ENCODE results near the gene TANGO2.
A peak's percentile ranks its signal among the peaks of the same experiment; 100 is the strongest.

The TANGO2 gene

DNA sequence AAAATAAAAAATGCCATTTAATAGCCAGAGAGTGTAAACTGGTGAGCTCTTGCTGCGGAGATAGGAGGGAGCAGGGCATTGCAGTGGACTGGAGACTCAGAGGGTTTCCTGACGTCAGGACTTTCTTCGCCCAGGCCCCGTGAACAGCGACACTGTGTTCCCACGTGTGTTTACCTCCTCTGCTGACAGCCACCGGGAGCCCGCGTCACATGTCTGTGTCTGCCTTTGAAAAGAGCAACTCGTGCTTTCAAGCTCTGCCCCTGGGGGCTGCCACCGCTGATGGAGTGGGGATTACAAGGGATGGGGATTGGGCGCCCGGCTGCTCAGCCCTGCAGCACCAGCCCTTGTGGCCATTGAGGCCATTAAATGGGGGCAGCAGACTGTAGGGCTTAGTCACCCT is 3.3 kb downstream of the TANGO2 start:
- DNase-seq (ENCODE audit: extremely low read depth, low read depth): no peak
- TF ChIP-seq, protein P1, sequence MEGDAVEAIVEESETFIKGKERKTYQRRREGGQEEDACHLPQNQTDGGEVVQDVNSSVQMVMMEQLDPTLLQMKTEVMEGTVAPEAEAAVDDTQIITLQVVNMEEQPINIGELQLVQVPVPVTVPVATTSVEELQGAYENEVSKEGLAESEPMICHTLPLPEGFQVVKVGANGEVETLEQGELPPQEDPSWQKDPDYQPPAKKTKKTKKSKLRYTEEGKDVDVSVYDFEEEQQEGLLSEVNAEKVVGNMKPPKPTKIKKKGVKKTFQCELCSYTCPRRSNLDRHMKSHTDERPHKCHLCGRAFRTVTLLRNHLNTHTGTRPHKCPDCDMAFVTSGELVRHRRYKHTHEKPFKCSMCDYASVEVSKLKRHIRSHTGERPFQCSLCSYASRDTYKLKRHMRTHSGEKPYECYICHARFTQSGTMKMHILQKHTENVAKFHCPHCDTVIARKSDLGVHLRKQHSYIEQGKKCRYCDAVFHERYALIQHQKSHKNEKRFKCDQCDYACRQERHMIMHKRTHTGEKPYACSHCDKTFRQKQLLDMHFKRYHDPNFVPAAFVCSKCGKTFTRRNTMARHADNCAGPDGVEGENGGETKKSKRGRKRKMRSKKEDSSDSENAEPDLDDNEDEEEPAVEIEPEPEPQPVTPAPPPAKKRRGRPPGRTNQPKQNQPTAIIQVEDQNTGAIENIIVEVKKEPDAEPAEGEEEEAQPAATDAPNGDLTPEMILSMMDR (IDR thresholded peaks at IDR 0.05; ENCODE audit: low read depth, low read length): no peak

DNA sequence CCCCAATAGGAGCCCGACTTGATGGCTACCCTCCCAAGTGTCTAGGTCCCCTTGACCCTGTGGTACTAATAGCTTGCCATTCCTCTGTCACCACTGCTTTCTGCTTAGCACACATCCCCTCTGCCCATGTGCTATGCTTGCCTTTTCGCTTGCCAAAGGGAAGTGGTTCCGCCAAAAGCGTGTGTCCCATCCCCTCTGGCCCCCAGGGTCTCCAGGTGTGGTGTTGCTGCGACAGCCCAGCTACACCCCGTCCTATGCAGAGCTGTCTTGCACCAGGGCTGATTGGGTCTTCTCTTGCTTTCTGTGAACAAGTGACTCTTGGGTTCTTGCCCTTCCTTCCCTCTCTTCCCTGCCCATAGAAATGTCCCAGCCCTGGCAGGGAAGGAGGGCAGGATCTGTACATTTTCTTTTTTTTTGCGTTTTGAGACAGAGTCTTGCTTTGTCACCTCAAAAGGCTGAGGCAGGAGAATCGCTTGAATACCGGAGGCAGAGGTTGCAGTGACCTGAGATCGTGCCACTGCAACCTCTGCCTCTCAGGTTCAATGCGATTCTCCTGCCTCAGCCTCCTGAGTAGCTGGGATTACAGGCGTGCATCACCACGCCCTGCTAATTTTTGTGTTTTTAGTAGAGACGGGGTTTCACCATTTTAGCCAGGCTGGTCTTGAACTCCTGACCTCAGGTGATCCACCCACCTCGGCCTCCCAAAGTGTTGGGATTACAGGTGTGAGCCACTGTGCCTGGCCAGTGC is 3.9 kb downstream of the TANGO2 start:
- DNase-seq (ENCODE audit: extremely low read depth, low read depth): no peak
- TF ChIP-seq, protein P1 (IDR thresholded peaks at IDR 0.05; ENCODE audit: low read depth, low read length): no peak

GRCh38 chr22:20025401-20026203 is 4.7 kb downstream of the TANGO2 start:
- DNase-seq (ENCODE audit: extremely low read depth, low read depth): no peak
- TF ChIP-seq, protein P1 (IDR thresholded peaks at IDR 0.05; ENCODE audit: low read depth, low read length): no peak

DNA sequence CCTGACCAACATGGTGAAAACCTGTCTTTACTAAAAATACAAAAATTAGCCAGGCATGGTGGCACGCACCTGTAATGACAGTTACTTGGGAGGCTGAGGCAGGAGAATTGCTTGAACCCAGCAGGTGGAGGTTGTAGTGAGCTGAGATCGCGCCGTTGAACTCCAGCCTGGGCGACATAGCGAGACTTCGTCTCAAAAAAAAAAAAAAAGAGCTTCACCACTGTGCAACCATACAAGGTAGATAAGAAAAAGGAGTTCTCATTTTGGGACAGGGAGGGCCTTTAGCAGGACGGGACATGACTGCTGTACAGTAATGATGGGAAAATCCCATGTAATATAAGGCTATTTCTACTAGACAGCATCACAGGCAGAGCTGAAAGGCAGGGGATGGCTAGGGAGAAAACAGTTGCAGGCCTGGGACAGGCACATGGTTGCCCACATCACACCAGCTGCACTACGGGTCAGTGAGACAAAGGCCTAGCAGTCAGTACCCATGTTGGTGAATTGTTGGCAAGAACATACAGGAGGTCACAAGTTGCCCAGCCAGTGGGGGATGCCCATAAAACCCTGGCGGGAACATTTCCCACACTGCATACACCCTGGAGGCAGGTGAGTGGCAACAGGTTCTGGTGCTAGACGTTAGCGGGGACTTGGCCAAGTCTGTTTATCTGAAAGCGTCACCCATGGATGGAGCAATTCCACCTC is 5.4 kb downstream of the TANGO2 start:
- DNase-seq (ENCODE audit: extremely low read depth, low read depth): no peak
- TF ChIP-seq, protein P1 (IDR thresholded peaks at IDR 0.05; ENCODE audit: low read depth, low read length): no peak

GRCh38 chr22:20026996-20027601 is 6.2 kb downstream of the TANGO2 start:
- TF ChIP-seq, protein P1 (IDR thresholded peaks at IDR 0.05; ENCODE audit: low read depth, low read length): no peak
- DNase-seq (ENCODE audit: extremely low read depth, low read depth): no peak

DNA sequence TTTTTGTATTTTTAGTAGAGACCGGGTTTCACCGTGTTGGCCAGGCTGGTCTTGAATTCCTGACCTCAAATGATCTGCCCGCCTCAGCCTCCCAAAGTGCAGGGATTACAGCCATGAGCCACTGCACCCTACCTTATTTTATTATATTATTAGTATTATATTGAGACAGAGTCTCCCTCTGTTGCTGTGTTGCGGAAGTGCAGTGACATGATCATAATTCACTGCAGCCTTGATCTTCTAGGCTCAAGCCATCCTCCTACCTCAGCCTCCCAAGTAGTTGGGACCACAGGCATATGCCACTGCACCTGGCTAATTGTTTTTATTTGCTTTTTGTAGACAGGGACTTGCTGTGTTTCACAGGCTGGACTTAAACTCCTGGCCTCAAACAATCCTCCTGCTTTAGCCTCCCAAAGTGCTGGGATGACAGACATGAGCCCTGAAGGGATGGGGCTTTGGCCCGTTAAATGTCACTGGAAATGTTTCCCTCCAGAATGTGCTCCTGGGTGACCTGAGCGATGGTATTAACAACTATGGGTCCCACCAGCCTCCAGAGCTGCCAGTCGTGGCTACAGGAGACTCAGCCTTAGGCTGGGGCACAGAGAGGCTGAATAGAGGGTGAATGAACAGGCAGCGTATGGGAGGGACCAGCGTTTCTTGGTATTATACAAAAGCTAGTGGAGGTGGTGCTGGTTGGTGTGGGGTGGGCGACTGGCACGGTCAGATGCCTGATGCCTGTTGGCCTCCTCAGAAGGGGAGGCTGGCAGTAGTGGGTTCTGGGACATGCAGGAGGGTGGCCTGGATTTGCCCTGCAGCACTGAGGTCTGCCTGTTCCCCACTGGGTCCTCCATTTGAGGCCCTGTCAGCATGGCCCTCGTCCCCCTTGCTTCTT is 7.3 kb downstream of the TANGO2 start:
- TF ChIP-seq, protein P1 (IDR thresholded peaks at IDR 0.05; ENCODE audit: low read depth, low read length): peak; percentile 24
- no peak for DNase-seq (ENCODE audit: extremely low read depth, low read depth)

Data from AG09319 (cell line).